RWPE2 (cell line): Measurements from ENCODE around the gene ST3GAL3.
A peak's percentile ranks its signal among the peaks of the same experiment; 100 is the strongest.
"Not testable (repeated sequence)": the region's sequence is repeated elsewhere in the genome, so short reads cannot be mapped to it uniquely, and the experiment has no call there.

Experiments
- ATAC-seq: fragments of 200-7000 bp; cut with Tn5 transposase; 3 replicates; pipeline ENCODE4 v1.9.1; 2021; ENCODE audit warnings: low read depth
- DNase-seq: peaks from one replicate; pipeline ENCODE4 v3.0.0-alpha.2; 2020; ENCODE audit warnings: low spot score
- H3K27ac ChIP-seq: fragments of 450-650 bp; 2 replicates; pipeline ENCODE4 v1.5.1; 2017; ENCODE audit warnings: mild to moderate bottlenecking; ENCODE audit not compliant: poor library complexity, severe bottlenecking
- H3K27me3 ChIP-seq: fragments of 250-450 bp; sonication (Bioruptor Pico); 2 replicates; pipeline ENCODE4 v1.5.1; 2021; ENCODE audit warnings: mild to moderate bottlenecking, moderate library complexity; ENCODE audit not compliant: insufficient read depth, poor library complexity, severe bottlenecking
- H3K36me3 ChIP-seq: fragments of 250-450 bp; sonication (Bioruptor Pico); 2 replicates; pipeline ENCODE4 v1.5.1; 2020; ENCODE audit warnings: low read depth, mild to moderate bottlenecking, moderate library complexity
- H3K4me1 ChIP-seq: fragments of 250-450 bp; sonication (Bioruptor Pico); 2 replicates; pipeline ENCODE4 v1.5.1; 2021; ENCODE audit warnings: mild to moderate bottlenecking, moderate library complexity; ENCODE audit not compliant: insufficient read depth, poor library complexity, severe bottlenecking
- H3K4me3 ChIP-seq: fragments of 250-450 bp; sonication (Bioruptor Pico); 2 replicates; pipeline ENCODE4 v1.5.1; 2021; ENCODE audit warnings: mild to moderate bottlenecking, moderate library complexity; ENCODE audit not compliant: severe bottlenecking
- H3K9me3 ChIP-seq: fragments of 250-450 bp; sonication (Bioruptor Pico); 2 replicates; pipeline ENCODE4 v1.5.1; 2021; ENCODE audit warnings: mild to moderate bottlenecking, moderate library complexity; ENCODE audit not compliant: severe bottlenecking
- TF ChIP-seq, protein P1 (sequence below): fragments of 450-650 bp; IDR thresholded peaks from one replicate; pipeline ENCODE4 v1.5.1; 2017; ENCODE audit warnings: mild to moderate bottlenecking, moderate library complexity; ENCODE audit not compliant: poor library complexity, severe bottlenecking

The ST3GAL3 gene

DNA sequence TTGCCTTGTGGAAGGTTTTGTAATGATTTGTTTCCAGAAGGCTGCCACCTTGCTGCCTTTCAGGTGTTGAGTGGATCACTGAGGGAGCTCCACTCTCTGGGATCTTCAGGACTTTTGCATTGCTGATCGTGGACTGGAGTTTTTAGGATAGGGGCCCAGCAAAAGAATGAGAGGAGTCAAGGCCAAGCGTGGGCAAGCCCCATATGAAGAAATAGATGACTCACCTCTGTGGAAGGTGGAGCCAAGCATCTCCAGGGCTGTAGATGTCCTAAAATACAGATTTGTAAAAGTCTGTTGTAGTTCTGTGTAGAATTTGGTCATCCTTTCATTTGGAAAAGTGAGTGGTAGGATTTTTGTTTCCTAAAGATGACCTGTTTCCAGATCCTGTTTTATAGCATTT is 67.0 kb downstream of the ST3GAL3 start:
- Histone ChIP-seq H3K9me3 (peaks cover 3% of the 10 kb centered on the region), H3K4me1 (peaks cover 20% of the 10 kb centered on the region), H3K36me3 (peaks cover 24% of the 10 kb centered on the region), H3K4me3 (no peak overlapping the region), H3K27me3 (no peaks in the 10 kb centered on the region), H3K27ac (peak overlapping the region; percentile 44)
- ATAC-seq (peak; percentile 99), DNase-seq (no peak)
- TF ChIP-seq, protein P1, sequence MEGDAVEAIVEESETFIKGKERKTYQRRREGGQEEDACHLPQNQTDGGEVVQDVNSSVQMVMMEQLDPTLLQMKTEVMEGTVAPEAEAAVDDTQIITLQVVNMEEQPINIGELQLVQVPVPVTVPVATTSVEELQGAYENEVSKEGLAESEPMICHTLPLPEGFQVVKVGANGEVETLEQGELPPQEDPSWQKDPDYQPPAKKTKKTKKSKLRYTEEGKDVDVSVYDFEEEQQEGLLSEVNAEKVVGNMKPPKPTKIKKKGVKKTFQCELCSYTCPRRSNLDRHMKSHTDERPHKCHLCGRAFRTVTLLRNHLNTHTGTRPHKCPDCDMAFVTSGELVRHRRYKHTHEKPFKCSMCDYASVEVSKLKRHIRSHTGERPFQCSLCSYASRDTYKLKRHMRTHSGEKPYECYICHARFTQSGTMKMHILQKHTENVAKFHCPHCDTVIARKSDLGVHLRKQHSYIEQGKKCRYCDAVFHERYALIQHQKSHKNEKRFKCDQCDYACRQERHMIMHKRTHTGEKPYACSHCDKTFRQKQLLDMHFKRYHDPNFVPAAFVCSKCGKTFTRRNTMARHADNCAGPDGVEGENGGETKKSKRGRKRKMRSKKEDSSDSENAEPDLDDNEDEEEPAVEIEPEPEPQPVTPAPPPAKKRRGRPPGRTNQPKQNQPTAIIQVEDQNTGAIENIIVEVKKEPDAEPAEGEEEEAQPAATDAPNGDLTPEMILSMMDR: no peak

DNA sequence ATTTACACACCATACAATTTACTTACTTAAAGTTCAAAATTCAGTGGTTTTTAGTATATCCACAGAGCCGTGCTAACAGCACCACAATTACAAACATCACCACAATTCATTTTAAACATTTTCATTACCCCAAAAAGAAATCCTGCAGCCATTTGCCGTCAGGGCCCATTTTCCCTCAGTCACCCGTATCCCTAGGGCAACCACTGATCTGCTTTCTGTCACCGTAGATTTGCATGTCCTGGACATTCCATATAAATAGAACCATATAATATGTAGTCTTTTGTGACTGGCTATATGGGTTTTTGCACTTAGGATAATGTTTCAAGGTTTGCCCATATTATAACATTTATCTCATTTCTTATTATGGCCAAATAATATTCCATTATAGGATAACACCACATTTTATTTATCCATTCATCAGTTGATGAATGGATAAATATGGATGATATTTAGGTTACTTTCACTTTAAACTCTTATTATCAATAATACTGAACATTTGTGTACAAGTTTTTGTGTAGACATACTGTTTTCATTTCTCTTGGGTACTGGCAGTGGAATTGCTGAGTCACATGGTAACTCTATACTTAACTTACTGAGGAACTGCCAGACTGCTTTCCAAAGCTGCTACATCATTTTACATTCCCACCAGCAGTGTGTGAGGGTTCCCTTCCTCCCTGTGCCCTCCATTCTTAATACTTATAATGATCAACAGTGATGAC is 68.9 kb downstream of the ST3GAL3 start:
- ATAC-seq (0 out of 3 replicates have a peak, but pooled peaks have one; percentile 38), DNase-seq (no peak)
- no peak overlapping the region for H3K4me3 ChIP-seq

DNA sequence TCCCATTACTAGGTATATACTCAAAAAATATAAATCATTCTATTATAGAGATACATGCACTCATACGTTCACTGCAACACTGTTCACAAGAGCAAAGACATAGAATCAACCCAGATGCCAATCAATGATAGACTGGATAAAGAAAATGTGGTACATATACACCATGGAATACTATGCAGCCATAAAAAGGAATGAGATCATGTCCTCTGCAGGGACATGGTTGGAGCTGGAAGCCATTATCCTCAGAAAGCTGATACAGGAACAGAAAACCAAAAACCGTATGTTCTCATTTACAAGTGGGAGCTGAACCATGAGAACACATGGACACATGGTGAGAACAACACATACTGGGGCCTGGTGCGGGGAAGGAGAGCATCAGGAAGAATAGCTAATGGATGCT is 70.6 kb downstream of the ST3GAL3 start:
- not testable (repeated sequence) for H3K27ac ChIP-seq, H3K4me3 ChIP-seq, ATAC-seq, H3K27me3 ChIP-seq, H3K9me3 ChIP-seq, DNase-seq
- H3K36me3 ChIP-seq: peaks cover 24% of the 10 kb centered on the region
- H3K4me1 ChIP-seq: peaks cover 24% of the 10 kb centered on the region

More for the DNA sequence above, 68.9 kb downstream of the ST3GAL3 start:
- TF ChIP-seq, protein P1: no peak
- Histone ChIP-seq H3K27me3 (no peaks in the 10 kb centered on the region), H3K27ac (no peak overlapping the region), H3K4me1 (peaks cover 20% of the 10 kb centered on the region), H3K36me3 (peaks cover 24% of the 10 kb centered on the region), H3K9me3 (peaks cover 3% of the 10 kb centered on the region)

DNA sequence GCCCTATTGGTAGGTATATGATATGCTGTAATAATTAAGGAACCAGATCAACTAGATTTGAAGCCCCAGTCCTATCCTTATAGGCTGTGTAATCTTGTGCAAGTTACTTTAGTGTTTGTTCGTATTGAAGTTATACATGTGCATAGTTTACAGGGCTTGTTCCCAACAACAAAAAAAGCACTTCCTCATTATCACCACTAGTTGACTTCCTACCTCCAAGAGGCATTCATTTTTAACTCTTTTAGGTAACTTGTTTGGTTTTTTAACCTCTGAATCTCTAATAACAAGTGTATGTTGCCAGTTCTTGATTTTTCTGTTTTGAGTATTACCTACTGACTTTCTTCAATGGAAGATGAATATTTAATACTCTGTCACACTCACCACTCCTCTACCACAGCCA is 71.9 kb downstream of the ST3GAL3 start:
- no peak overlapping the region for H3K27ac ChIP-seq

DNA sequence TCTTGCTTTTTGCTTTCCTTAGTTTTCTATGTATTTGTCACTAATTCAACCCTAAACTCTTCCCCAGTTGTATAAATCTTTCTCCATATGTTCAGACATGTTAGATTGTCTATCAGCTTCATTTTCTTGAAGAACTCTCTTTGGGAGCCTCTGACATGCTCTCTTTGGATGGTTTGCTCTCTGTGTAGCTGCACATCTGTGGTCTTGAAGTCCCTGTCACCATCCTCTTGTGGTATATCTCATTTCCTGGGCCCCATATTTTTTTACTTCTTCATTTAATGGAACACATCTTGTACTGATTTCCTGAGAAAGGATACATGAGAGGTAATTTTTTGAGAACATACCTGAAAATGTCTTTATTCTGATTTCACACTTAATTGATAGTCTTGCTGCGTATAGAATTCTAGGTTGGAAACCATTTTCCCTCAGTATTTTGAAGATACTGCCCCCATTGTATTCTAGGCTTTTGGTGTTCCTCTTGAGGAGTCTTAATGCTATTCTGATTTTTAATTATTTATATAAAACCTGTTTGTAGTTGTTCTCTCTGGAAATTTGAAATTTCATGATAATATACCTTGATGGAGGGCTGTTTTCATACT is 72.6 kb downstream of the ST3GAL3 start:
- Histone ChIP-seq H3K27me3 (no peaks in the 10 kb centered on the region), H3K27ac (no peak overlapping the region), H3K4me1 (peaks cover 22% of the 10 kb centered on the region), H3K36me3 (peaks cover 8% of the 10 kb centered on the region; the same call in 1 of the 2 replicates), H3K4me3 (no peak overlapping the region), H3K9me3 (peaks cover 3% of the 10 kb centered on the region)
- TF ChIP-seq, protein P1: no peak
- DNase-seq (no peak), ATAC-seq (no peak)

More for the DNA sequence above, 71.9 kb downstream of the ST3GAL3 start:
- Histone ChIP-seq H3K9me3 (peaks cover 3% of the 10 kb centered on the region), H3K27me3 (no peaks in the 10 kb centered on the region), H3K36me3 (peaks cover 14% of the 10 kb centered on the region), H3K4me3 (no peak overlapping the region), H3K4me1 (peaks cover 29% of the 10 kb centered on the region)
- ATAC-seq (no peak), DNase-seq (no peak)
- TF ChIP-seq, protein P1: no peak
